ENCODE data around the gene MEF2A. TPM values are rescaled to one million over a fixed set of nuclear protein-coding genes. Genes with fewer than 3 reads are reported as not detected.

The MEF2A gene
- total RNA-seq, 1 experiment from 2014 or later, result 29.6 TPM

GRCh38 chr15:99717161-99718009, 151.6 kb downstream of the MEF2A start:
- Histone ChIP-seq H3K4me3 (replicated peaks in 1 of 2; ENCODE audit: low read depth in 1 of 2, low read length in 2 of 2) (no peak overlapping the region), H3K79me2 (ENCODE audit: insufficient read depth, low read length) (no peaks in the 10 kb centered on the region), H3K27me3 (ENCODE audit: insufficient read depth, low read length) (no peaks in the 10 kb centered on the region), H4K20me1 (ENCODE audit: insufficient read depth) (no peaks in the 10 kb centered on the region), H3K9me2 (ENCODE audit: insufficient read depth) (no peaks in the 10 kb centered on the region), H3K27ac (ENCODE audit: low read depth, low read length) (no peak overlapping the region), H3K9ac (ENCODE audit: low read length) (no peak overlapping the region), H3K9me3 (ENCODE audit: control insufficient read depth in 1 of 2, insufficient read depth in 1 of 2, low read depth in 1 of 2, low read length in 2 of 2) (no peaks in the 10 kb centered on the region), H3K4me2 (ENCODE audit: low read length) (no peak overlapping the region), H3K4me1 (ENCODE audit: control insufficient read depth in 1 of 2, insufficient read depth in 2 of 2, low read length in 2 of 2) (no peaks in the 10 kb centered on the region), H3K36me3 (ENCODE audit: control insufficient read depth in 1 of 2, insufficient read depth in 2 of 2, low read length in 2 of 2) (peaks cover 0 to 7% of the 10 kb centered on the region in 2 experiments; a peak in 2 of 4 replicates), H2AFZ (ENCODE audit: low read depth, low read length, poor library complexity, severe bottlenecking) (no peak overlapping the region)
- no peak for TF ChIP-seq ELF1 (IDR thresholded peaks at IDR 0.05; ENCODE audit: borderline replicate concordance, low read depth)
- TF ChIP-seq ZFX (IDR thresholded peaks at IDR 0.05), result no peak
- no peak for TF ChIP-seq RAD21 (IDR thresholded peaks at IDR 0.05; ENCODE audit: low read depth)
- TF ChIP-seq SP1 (IDR thresholded peaks at IDR 0.05; ENCODE audit: low read depth), result no peak
- TF ChIP-seq, protein P1, sequence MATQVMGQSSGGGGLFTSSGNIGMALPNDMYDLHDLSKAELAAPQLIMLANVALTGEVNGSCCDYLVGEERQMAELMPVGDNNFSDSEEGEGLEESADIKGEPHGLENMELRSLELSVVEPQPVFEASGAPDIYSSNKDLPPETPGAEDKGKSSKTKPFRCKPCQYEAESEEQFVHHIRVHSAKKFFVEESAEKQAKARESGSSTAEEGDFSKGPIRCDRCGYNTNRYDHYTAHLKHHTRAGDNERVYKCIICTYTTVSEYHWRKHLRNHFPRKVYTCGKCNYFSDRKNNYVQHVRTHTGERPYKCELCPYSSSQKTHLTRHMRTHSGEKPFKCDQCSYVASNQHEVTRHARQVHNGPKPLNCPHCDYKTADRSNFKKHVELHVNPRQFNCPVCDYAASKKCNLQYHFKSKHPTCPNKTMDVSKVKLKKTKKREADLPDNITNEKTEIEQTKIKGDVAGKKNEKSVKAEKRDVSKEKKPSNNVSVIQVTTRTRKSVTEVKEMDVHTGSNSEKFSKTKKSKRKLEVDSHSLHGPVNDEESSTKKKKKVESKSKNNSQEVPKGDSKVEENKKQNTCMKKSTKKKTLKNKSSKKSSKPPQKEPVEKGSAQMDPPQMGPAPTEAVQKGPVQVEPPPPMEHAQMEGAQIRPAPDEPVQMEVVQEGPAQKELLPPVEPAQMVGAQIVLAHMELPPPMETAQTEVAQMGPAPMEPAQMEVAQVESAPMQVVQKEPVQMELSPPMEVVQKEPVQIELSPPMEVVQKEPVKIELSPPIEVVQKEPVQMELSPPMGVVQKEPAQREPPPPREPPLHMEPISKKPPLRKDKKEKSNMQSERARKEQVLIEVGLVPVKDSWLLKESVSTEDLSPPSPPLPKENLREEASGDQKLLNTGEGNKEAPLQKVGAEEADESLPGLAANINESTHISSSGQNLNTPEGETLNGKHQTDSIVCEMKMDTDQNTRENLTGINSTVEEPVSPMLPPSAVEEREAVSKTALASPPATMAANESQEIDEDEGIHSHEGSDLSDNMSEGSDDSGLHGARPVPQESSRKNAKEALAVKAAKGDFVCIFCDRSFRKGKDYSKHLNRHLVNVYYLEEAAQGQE (IDR thresholded peaks at IDR 0.05; ENCODE audit: low read depth), result no peak
- no peak for TF ChIP-seq SRF (IDR thresholded peaks at IDR 0.05; ENCODE audit: low read depth)
- no peak for TF ChIP-seq CEBPB (IDR thresholded peaks at IDR 0.05; ENCODE audit: low read depth)
- no peak for TF ChIP-seq SIN3A (IDR thresholded peaks at IDR 0.05; ENCODE audit: low read depth)
- CTCF ChIA-PET, result interaction anchor here (0.9 to 2.0 kb wide), 4 partner anchors 9 to 15 kb away, joined by 3 to 5 read pairs (median 4); no protein-coding TSS in a partner anchor
- POLR2A ChIA-PET, result no interaction called here
- intact Hi-C loops (cut with micrococcal nuclease), result no loop called here
- RAD21 ChIA-PET (ENCODE audit: low non-redundant PET in 1 of 2, low total read pairs in 2 of 2, uncharacterized antibody in 2 of 2, unreplicated experiment in 2 of 2), result no interaction called here
- ATAC-seq (no peak), DNase-seq (ENCODE audit: low read depth, low spot score) (no peak)
- BruUV-seq (replicated peaks), result no TSS peak
